ENCODE data around the gene FAM110D. TPM values are rescaled to one million over a fixed set of nuclear protein-coding genes. Genes with fewer than 3 reads are reported as not detected.
A peak's percentile ranks its signal among the peaks of the same experiment; 100 is the strongest.

The FAM110D gene
- total RNA-seq, 2 experiments from 2014 or later, result not detected

GRCh38 chr1:26161415-26162219, 2.7 kb downstream of the FAM110D start:
- peak; percentile 70 for DNase-seq
- Mint-ChIP-seq H3K27me3 (peaks cover 54% of the 10 kb centered on the region), H3K36me3 (no peaks in the 10 kb centered on the region), H3K4me1 (peaks cover 16% of the 10 kb centered on the region), H3K27ac (no peak overlapping the region), H3K9me3 (no peaks in the 10 kb centered on the region), H3K4me3 (peak overlapping the region; percentile 70)
- POLR2A ChIA-PET, result no interaction called here
- peak; percentile 44 for ATAC-seq (ENCODE audit: low read depth)

GRCh38 chr1:26162220-26162709, 3.4 kb downstream of the FAM110D start:
- Mint-ChIP-seq H3K27me3 (peaks cover 49% of the 10 kb centered on the region), H3K4me3 (peak overlapping the region; percentile 70), H3K4me1 (peaks cover 18% of the 10 kb centered on the region), H3K27ac (no peak overlapping the region), H3K36me3 (no peaks in the 10 kb centered on the region), H3K9me3 (no peaks in the 10 kb centered on the region)
- ATAC-seq (ENCODE audit: low read depth) (no peak), DNase-seq (no peak)
- POLR2A ChIA-PET, result no interaction called here

GRCh38 chr1:26163684-26164035, 4.8 kb downstream of the FAM110D start:
- H3K9me3 Mint-ChIP-seq, result no peaks in the 10 kb centered on the region
- DNase-seq, result no peak
- no peak for ATAC-seq (ENCODE audit: low read depth)
- H3K27me3 Mint-ChIP-seq, result peaks cover 40% of the 10 kb centered on the region
- H3K36me3 Mint-ChIP-seq, result no peaks in the 10 kb centered on the region
- H3K4me1 Mint-ChIP-seq, result peaks cover 18% of the 10 kb centered on the region
- H3K27ac Mint-ChIP-seq, result no peak overlapping the region
- H3K4me3 Mint-ChIP-seq, result peak overlapping the region; percentile 50
- POLR2A ChIA-PET, result interaction anchor here (0.8 kb wide), 1 partner anchor 72 kb away, joined by 3 read pairs; no protein-coding TSS in a partner anchor

GRCh38 chr1:26164036-26164860, 5.4 kb downstream of the FAM110D start:
- peaks cover 19% of the 10 kb centered on the region for H3K4me1 Mint-ChIP-seq
- no peak overlapping the region for H3K27ac Mint-ChIP-seq
- peak; percentile 69 for ATAC-seq (ENCODE audit: low read depth)
- H3K4me3 Mint-ChIP-seq, result peak overlapping the region; percentile 50
- H3K36me3 Mint-ChIP-seq, result no peaks in the 10 kb centered on the region
- DNase-seq, result peak; percentile 85
- H3K27me3 Mint-ChIP-seq, result peaks cover 38% of the 10 kb centered on the region
- POLR2A ChIA-PET, result interaction anchor here (0.8 kb wide), 1 partner anchor 71 kb away, joined by 3 read pairs; no protein-coding TSS in a partner anchor
- no peaks in the 10 kb centered on the region for H3K9me3 Mint-ChIP-seq

- Mint-ChIP-seq H3K27ac (no peak overlapping the region), H3K36me3 (no peaks in the 10 kb centered on the region), H3K9me3 (no peaks in the 10 kb centered on the region), H3K27me3 (peaks cover 32% of the 10 kb centered on the region), H3K4me3 (peak overlapping the region; percentile 30), H3K4me1 (peaks cover 20% of the 10 kb centered on the region)
- ATAC-seq (ENCODE audit: low read depth) (no peak), DNase-seq (no peak)
- POLR2A ChIA-PET, result no interaction called here
Measured at GRCh38 chr1:26164861-26165842, 6.3 kb downstream of the FAM110D start.

- POLR2A ChIA-PET, result no interaction called here
- H3K4me3 Mint-ChIP-seq, result no peak overlapping the region
- peaks cover 30% of the 10 kb centered on the region for H3K4me1 Mint-ChIP-seq
- DNase-seq (no peak), ATAC-seq (ENCODE audit: low read depth) (no peak)
- no peak overlapping the region for H3K27ac Mint-ChIP-seq
- no peaks in the 10 kb centered on the region for H3K9me3 Mint-ChIP-seq
- peaks cover 28% of the 10 kb centered on the region for H3K27me3 Mint-ChIP-seq
- H3K36me3 Mint-ChIP-seq, result no peaks in the 10 kb centered on the region
Measured at GRCh38 chr1:26166719-26167281, 7.9 kb downstream of the FAM110D start.

GRCh38 chr1:26168410-26169197, 9.7 kb downstream of the FAM110D start, which contains the start of gene C1orf232:
TSS of gene C1orf232 (minus strand) at chr1:26168963. CDS start at chr1:26168499, 464 bp downstream.
- Mint-ChIP-seq H3K36me3 (no peaks in the 10 kb centered on the region), H3K9me3 (no peaks in the 10 kb centered on the region), H3K4me3 (peak within 1 kb of the TSS; percentile 92), H3K4me1 (peaks cover 26% of the 10 kb centered on the region), H3K27ac (peak within 1 kb of the TSS; percentile 90), H3K27me3 (peaks cover 15% of the 10 kb centered on the region)
- POLR2A ChIA-PET, result interaction anchor here (1.8 to 2.8 kb wide), 2 partner anchors 33 to 66 kb away, joined by 11 to 21 read pairs; partner anchors contain the start of gene CEP85
- ATAC-seq (ENCODE audit: low read depth) (no peak), DNase-seq (no peak)

GRCh38 chr1:26169198-26169554, 10.3 kb downstream of the FAM110D start:
- Mint-ChIP-seq H3K27ac (peak overlapping the region; percentile 73), H3K36me3 (no peaks in the 10 kb centered on the region), H3K4me1 (peaks cover 25% of the 10 kb centered on the region), H3K9me3 (no peaks in the 10 kb centered on the region), H3K4me3 (peak overlapping the region; percentile 92), H3K27me3 (peaks cover 12% of the 10 kb centered on the region)
- DNase-seq (no peak), ATAC-seq (ENCODE audit: low read depth) (no peak)
- POLR2A ChIA-PET, result interaction anchor here (0.6 to 2.8 kb wide), 7 partner anchors 12 to 195 kb away, joined by 3 to 21 read pairs (median 4); partner anchors contain the start of gene CEP85

GRCh38 chr1:26169669-26170471, 11.0 kb downstream of the FAM110D start, which contains the start of gene ZNF593:
TSS of gene ZNF593 (plus strand) at chr1:26169908. CDS start at chr1:26169984, 76 bp downstream.
- DNase-seq (peak; percentile 94), ATAC-seq (ENCODE audit: low read depth) (peak; percentile 88)
- Mint-ChIP-seq H3K4me1 (peaks cover 25% of the 10 kb centered on the region), H3K27me3 (peaks cover 9% of the 10 kb centered on the region), H3K36me3 (no peaks in the 10 kb centered on the region), H3K9me3 (no peaks in the 10 kb centered on the region), H3K4me3 (peak within 1 kb of the TSS; percentile 92), H3K27ac (peak within 1 kb of the TSS; percentile 90)
- POLR2A ChIA-PET, result interaction anchor here (0.6 to 2.8 kb wide), 11 partner anchors 12 to 194 kb away, joined by 3 to 21 read pairs (median 3); partner anchors contain the start of genes CEP85 and PDIK1L

- H3K4me3 Mint-ChIP-seq, result peak overlapping the region; percentile 92
- peak overlapping the region; percentile 90 for H3K27ac Mint-ChIP-seq
- ATAC-seq (ENCODE audit: low read depth), result no peak
- H3K4me1 Mint-ChIP-seq, result peaks cover 20% of the 10 kb centered on the region
- POLR2A ChIA-PET, result interaction anchor here (0.6 to 2.8 kb wide), 6 partner anchors 16 to 64 kb away, joined by 3 to 21 read pairs (median 4); partner anchors contain the start of genes CEP85 and PDIK1L
- peaks cover 3% of the 10 kb centered on the region for H3K27me3 Mint-ChIP-seq
- H3K36me3 Mint-ChIP-seq, result no peaks in the 10 kb centered on the region
- DNase-seq, result no peak
- no peaks in the 10 kb centered on the region for H3K9me3 Mint-ChIP-seq
Measured at GRCh38 chr1:26170472-26170821, 11.6 kb downstream of the FAM110D start.

Measured in activated naive CD8-positive, alpha-beta T cell treated with anti-CD3 and anti-CD28 coated beads, Interleukin-2, amount 10 ng/mL, durations not matched to agents 7 days and 5 days (primary cell).